HEK293 (cell line): ENCODE results near the gene EPN1.
A peak's percentile ranks its signal among the peaks of the same experiment; 100 is the strongest.

Experiments used
- CTCF ChIA-PET: fragments of 350-600 bp; formaldehyde crosslinking; extraction: SDS; loops from one replicate; lab custom pipeline; 2021; ENCODE audit warnings: antibody characterized with exemption; lab: Yijun Ruan, JAX
- POLR2A ChIA-PET: fragments of 300-600 bp; formaldehyde crosslinking; extraction: SDS; loops from one replicate; lab custom pipeline; 2020; ENCODE audit warnings: antibody characterized with exemption, inconsistent platforms; lab: Yijun Ruan, JAX
- H3K27ac ChIP-seq: fragments of 200-500 bp; sonication (Bioruptor generic); 2 replicates; pipeline ENCODE4 v1.5.1; 2014; ENCODE audit warnings: low read depth, low read length, control low read depth, inconsistent platforms; ENCODE audit errors: extremely low read depth
- H3K36me3 ChIP-seq, 2 experiments: fragments of 200-500 bp in 1 of 2; sonication (Bioruptor generic) in 1 of 2; 1 replicate in 1 of 2; 2 replicates in 1 of 2; pipeline ENCODE4 v1.5.1; 2014 to 2017; ENCODE audit warnings: inconsistent platforms in 2 of 2, low read length in 2 of 2; ENCODE audit not compliant: control insufficient read depth in 2 of 2, insufficient read depth in 1 of 2
- H3K4me1 ChIP-seq: fragments of 200-500 bp; sonication (Bioruptor generic); 2 replicates; pipeline ENCODE4 v1.5.1; 2014; ENCODE audit warnings: mild to moderate bottlenecking, low read length, inconsistent platforms; ENCODE audit not compliant: control insufficient read depth, insufficient read depth
- H3K4me3 ChIP-seq: 2 replicates; pipeline ENCODE4 v1.5.1; 2011; ENCODE audit warnings: low read depth, mild to moderate bottlenecking, control low read depth, low read length, moderate library complexity
- H3K9me3 ChIP-seq: fragments of 200-500 bp; sonication (Bioruptor generic); 2 replicates; pipeline ENCODE4 v1.5.1; 2014; ENCODE audit warnings: low read depth, low read length, inconsistent platforms; ENCODE audit not compliant: control insufficient read depth, insufficient read depth
- HOXA7 ChIP-seq: sonication (generic); formaldehyde crosslinking; IDR thresholded peaks from 2 replicates; pipeline ENCODE4 v1.8.1; 2022; ENCODE audit warnings: missing genetic modification reagents, borderline replicate concordance
- IKZF3 ChIP-seq: fragments of 450-650 bp; IDR thresholded peaks from 2 replicates; pipeline ENCODE4 v1.5.0; 2018; ENCODE audit warnings: missing biosample characterization, mild to moderate bottlenecking, missing genetic modification characterization, moderate library complexity
- KLF10 ChIP-seq: fragments of 450-650 bp; IDR thresholded peaks from 2 replicates; pipeline ENCODE4 v1.5.1; 2018; ENCODE audit warnings: missing biosample characterization, mild to moderate bottlenecking, missing genetic modification characterization
- MYNN ChIP-seq: fragments of 450-650 bp; formaldehyde crosslinking; IDR thresholded peaks from 2 replicates; pipeline ENCODE4 v1.5.1; 2016; ENCODE audit warnings: missing biosample characterization, missing genetic modification characterization, borderline replicate concordance
- MZF1 ChIP-seq: fragments of 450-650 bp; formaldehyde crosslinking; IDR thresholded peaks from 2 replicates; pipeline ENCODE4 v1.5.1; 2017; ENCODE audit warnings: missing biosample characterization, missing genetic modification characterization, borderline replicate concordance
- OSR2 ChIP-seq: fragments of 450-650 bp; formaldehyde crosslinking; IDR thresholded peaks from 2 replicates; pipeline ENCODE4 v1.5.1; 2016; ENCODE audit warnings: missing biosample characterization, missing genetic modification characterization
- PRDM1 ChIP-seq: fragments of 450-650 bp; formaldehyde crosslinking; IDR thresholded peaks from 2 replicates; pipeline ENCODE4; 2016; ENCODE audit warnings: missing biosample characterization, missing genetic modification characterization
- SETDB1 ChIP-seq: IDR thresholded peaks from one replicate; pipeline ENCODE4 v1.6.1; 2017; ENCODE audit warnings: mild to moderate bottlenecking, low read length, moderate library complexity, mixed read lengths; ENCODE audit not compliant: insufficient read length
- SP3 ChIP-seq: fragments of 450-650 bp; formaldehyde crosslinking; IDR thresholded peaks from 2 replicates; pipeline ENCODE4 v1.5.1; 2016; ENCODE audit warnings: missing biosample characterization, missing genetic modification characterization
- TCF7L2 ChIP-seq: IDR thresholded peaks from 2 replicates; pipeline ENCODE4 v1.6.1; 2011; ENCODE audit warnings: low read depth, mild to moderate bottlenecking, inconsistent platforms, low read length, moderate library complexity, borderline replicate concordance
- ZFP37 ChIP-seq: fragments of 450-650 bp; formaldehyde crosslinking; IDR thresholded peaks from 2 replicates; pipeline ENCODE4 v1.5.1; 2016; ENCODE audit warnings: missing biosample characterization, missing genetic modification characterization
- ZNF146 ChIP-seq: fragments of 450-650 bp; formaldehyde crosslinking; IDR thresholded peaks from 2 replicates; pipeline ENCODE4 v1.5.1; 2016; ENCODE audit warnings: missing biosample characterization, missing genetic modification characterization
- ZNF23 ChIP-seq: fragments of 450-650 bp; formaldehyde crosslinking; IDR thresholded peaks from 2 replicates; pipeline ENCODE4 v1.5.1; 2016; ENCODE audit warnings: missing biosample characterization, missing genetic modification characterization, borderline replicate concordance
- ZNF362 ChIP-seq: fragments of 450-650 bp; formaldehyde crosslinking; IDR thresholded peaks from 2 replicates; pipeline ENCODE4 v1.5.1; 2016; ENCODE audit warnings: missing biosample characterization, missing genetic modification characterization
- ZNF404 ChIP-seq: fragments of 450-650 bp; formaldehyde crosslinking; IDR thresholded peaks from 2 replicates; pipeline ENCODE4 v1.5.1; 2017; ENCODE audit warnings: missing biosample characterization, missing genetic modification characterization
- ZNF596 ChIP-seq: fragments of 450-650 bp; IDR thresholded peaks from 2 replicates; pipeline ENCODE4 v1.5.0; 2018; ENCODE audit warnings: missing biosample characterization, mild to moderate bottlenecking, missing genetic modification characterization, moderate library complexity
- ZNF621 ChIP-seq: fragments of 450-650 bp; formaldehyde crosslinking; IDR thresholded peaks from 2 replicates; pipeline ENCODE4 v1.5.1; 2017; ENCODE audit warnings: missing biosample characterization, missing genetic modification characterization
- ZNF626 ChIP-seq: fragments of 450-650 bp; sonication (Bioruptor Pico); formaldehyde crosslinking; IDR thresholded peaks from 2 replicates; pipeline ENCODE4 v1.5.1; 2018; ENCODE audit warnings: missing biosample characterization, missing genetic modification characterization, inconsistent platforms
- ZNF639 ChIP-seq: fragments of 450-650 bp; formaldehyde crosslinking; IDR thresholded peaks from 2 replicates; pipeline ENCODE4 v1.5.1; 2016; ENCODE audit warnings: missing biosample characterization, missing genetic modification characterization
- ZNF660 ChIP-seq: fragments of 450-650 bp; IDR thresholded peaks from 2 replicates; pipeline ENCODE4 v1.5.1; 2018; ENCODE audit warnings: missing biosample characterization, mild to moderate bottlenecking, missing genetic modification characterization
- ZNF701 ChIP-seq: fragments of 450-650 bp; formaldehyde crosslinking; IDR thresholded peaks from 2 replicates; pipeline ENCODE4 v1.5.1; 2016; ENCODE audit warnings: missing biosample characterization, missing genetic modification characterization
- ZNF768 ChIP-seq: fragments of 450-650 bp; formaldehyde crosslinking; IDR thresholded peaks from 2 replicates; pipeline ENCODE4 v1.5.1; 2018; ENCODE audit warnings: missing biosample characterization, mild to moderate bottlenecking, missing genetic modification characterization
- ZXDB ChIP-seq: fragments of 450-650 bp; formaldehyde crosslinking; IDR thresholded peaks from 2 replicates; pipeline ENCODE4 v1.5.1; 2016; ENCODE audit warnings: missing biosample characterization, missing genetic modification characterization
- TF ChIP-seq, protein P1 (sequence below): fragments of 450-650 bp; formaldehyde crosslinking; IDR thresholded peaks from 2 replicates; pipeline ENCODE4 v1.5.1; 2016; ENCODE audit warnings: missing biosample characterization, missing genetic modification characterization, borderline replicate concordance
- TF ChIP-seq, protein P2 (sequence below): fragments of 450-650 bp; IDR thresholded peaks from 2 replicates; pipeline ENCODE4 v1.5.1; 2018; ENCODE audit warnings: missing biosample characterization, missing genetic modification characterization
- TF ChIP-seq, protein P3 (sequence below): fragments of 450-650 bp; formaldehyde crosslinking; conservative IDR thresholded peaks from 2 replicates; pipeline ENCODE4 v1.5.1; 2016; ENCODE audit warnings: low read depth, missing biosample characterization, missing genetic modification characterization

The EPN1 gene

DNA sequence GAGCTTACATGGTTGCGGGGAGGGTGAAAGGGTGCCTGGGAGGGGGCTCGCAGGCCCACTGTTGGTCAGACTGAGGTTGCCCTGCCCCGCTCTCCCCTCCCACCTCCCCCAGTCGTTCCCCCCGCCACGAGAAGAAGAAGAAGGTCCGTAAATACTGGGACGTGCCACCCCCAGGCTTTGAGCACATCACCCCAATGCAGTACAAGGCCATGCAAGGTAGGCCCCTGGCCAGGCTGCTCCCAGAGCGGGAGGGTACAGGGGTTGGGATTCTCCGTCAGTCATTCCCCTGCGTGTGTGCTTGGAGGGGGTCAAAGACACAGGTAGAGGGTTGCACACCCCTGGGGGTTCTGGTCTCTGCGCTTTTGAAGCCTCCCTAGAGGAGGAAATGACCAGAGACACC is 14.6 kb upstream of the EPN1 start (continued):
- TF ChIP-seq, protein P1, sequence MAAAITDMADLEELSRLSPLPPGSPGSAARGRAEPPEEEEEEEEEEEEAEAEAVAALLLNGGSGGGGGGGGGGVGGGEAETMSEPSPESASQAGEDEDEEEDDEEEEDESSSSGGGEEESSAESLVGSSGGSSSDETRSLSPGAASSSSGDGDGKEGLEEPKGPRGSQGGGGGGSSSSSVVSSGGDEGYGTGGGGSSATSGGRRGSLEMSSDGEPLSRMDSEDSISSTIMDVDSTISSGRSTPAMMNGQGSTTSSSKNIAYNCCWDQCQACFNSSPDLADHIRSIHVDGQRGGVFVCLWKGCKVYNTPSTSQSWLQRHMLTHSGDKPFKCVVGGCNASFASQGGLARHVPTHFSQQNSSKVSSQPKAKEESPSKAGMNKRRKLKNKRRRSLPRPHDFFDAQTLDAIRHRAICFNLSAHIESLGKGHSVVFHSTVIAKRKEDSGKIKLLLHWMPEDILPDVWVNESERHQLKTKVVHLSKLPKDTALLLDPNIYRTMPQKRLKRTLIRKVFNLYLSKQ: no peak
- TF ChIP-seq ZNF701 (tag by site-specific recombination) (no peak), ZNF639 (tag by site-specific recombination) (no peak), ZNF626 (tag by site-specific recombination) (no peak)

DNA sequence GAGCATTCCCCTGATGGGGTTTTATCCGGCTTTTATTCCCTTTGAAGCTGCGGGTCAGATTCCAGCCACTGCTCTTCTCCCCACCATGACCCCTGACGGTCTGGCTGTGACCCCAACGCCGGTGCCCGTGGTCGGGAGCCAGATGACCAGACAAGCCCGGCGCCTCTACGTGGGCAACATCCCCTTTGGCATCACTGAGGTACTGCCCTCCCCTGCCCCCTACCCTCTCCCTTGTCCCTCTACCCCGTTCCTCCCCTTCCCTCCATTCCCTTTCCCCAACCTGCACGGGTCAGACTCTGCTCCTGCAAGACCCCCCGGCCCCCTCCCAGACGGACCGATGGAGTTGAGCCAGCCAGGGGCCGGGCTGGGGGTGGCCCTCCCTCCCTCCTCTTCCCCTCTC is 14.0 kb upstream of the EPN1 start:
- ChIA-PET CTCF (interaction anchor here (1.7 kb wide), 1 partner anchor 10 kb away, joined by 10 read pairs; no protein-coding TSS in a partner anchor), POLR2A (no interaction called here)
- no peak overlapping the region for H3K27ac ChIP-seq
- H3K36me3 ChIP-seq: peaks cover 54 to 91% of the 10 kb centered on the region in 2 experiments
- peaks cover 11% of the 10 kb centered on the region for H3K4me1 ChIP-seq
- no peak overlapping the region for H3K4me3 ChIP-seq
- H3K9me3 ChIP-seq: no peaks in the 10 kb centered on the region
- no peak for TF ChIP-seq IKZF3 (tag by site-specific recombination)

GRCh38 chr19:55661826-55662225 is 13.2 kb upstream of the EPN1 start:
- Histone ChIP-seq H3K27ac (no peak overlapping the region), H3K4me1 (peaks cover 11% of the 10 kb centered on the region)
- CTCF ChIA-PET: no interaction called here
- TF ChIP-seq SP3 (tag by site-specific recombination) (no peak), ZNF146 (tag by site-specific recombination) (no peak), TCF7L2 (no peak), ZNF23 (tag by site-specific recombination) (no peak), ZNF768 (tag by site-specific recombination) (no peak), ZNF660 (tag by site-specific recombination) (no peak), SETDB1 (no peak), ZNF362 (no peak), HOXA7 (CRISPR knock-in tag) (no peak), ZXDB (tag by site-specific recombination) (no peak), ZNF596 (tag by site-specific recombination) (no peak), ZFP37 (tag by site-specific recombination) (no peak), ZNF404 (no peak), PRDM1 (tag by site-specific recombination) (peak; percentile 93), ZNF621 (tag by site-specific recombination) (no peak), MYNN (tag by site-specific recombination) (no peak), MZF1 (tag by site-specific recombination) (no peak), OSR2 (no peak), KLF10 (no peak)
- TF ChIP-seq, protein P2, sequence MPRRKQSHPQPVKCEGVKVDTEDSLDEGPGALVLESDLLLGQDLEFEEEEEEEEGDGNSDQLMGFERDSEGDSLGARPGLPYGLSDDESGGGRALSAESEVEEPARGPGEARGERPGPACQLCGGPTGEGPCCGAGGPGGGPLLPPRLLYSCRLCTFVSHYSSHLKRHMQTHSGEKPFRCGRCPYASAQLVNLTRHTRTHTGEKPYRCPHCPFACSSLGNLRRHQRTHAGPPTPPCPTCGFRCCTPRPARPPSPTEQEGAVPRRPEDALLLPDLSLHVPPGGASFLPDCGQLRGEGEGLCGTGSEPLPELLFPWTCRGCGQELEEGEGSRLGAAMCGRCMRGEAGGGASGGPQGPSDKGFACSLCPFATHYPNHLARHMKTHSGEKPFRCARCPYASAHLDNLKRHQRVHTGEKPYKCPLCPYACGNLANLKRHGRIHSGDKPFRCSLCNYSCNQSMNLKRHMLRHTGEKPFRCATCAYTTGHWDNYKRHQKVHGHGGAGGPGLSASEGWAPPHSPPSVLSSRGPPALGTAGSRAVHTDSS (tag by site-specific recombination): no peak
- TF ChIP-seq, protein P3, sequence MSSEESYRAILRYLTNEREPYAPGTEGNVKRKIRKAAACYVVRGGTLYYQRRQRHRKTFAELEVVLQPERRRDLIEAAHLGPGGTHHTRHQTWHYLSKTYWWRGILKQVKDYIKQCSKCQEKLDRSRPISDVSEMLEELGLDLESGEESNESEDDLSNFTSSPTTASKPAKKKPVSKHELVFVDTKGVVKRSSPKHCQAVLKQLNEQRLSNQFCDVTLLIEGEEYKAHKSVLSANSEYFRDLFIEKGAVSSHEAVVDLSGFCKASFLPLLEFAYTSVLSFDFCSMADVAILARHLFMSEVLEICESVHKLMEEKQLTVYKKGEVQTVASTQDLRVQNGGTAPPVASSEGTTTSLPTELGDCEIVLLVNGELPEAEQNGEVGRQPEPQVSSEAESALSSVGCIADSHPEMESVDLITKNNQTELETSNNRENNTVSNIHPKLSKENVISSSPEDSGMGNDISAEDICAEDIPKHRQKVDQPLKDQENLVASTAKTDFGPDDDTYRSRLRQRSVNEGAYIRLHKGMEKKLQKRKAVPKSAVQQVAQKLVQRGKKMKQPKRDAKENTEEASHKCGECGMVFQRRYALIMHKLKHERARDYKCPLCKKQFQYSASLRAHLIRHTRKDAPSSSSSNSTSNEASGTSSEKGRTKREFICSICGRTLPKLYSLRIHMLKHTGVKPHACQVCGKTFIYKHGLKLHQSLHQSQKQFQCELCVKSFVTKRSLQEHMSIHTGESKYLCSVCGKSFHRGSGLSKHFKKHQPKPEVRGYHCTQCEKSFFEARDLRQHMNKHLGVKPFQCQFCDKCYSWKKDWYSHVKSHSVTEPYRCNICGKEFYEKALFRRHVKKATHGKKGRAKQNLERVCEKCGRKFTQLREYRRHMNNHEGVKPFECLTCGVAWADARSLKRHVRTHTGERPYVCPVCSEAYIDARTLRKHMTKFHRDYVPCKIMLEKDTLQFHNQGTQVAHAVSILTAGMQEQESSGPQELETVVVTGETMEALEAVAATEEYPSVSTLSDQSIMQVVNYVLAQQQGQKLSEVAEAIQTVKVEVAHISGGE (tag by site-specific recombination): no peak

More at GRCh38 chr19:55661826-55662225, 13.2 kb upstream of the EPN1 start:
- POLR2A ChIA-PET: no interaction called here
- Histone ChIP-seq H3K36me3 (peaks cover 51 to 91% of the 10 kb centered on the region in 2 experiments), H3K4me3 (no peak overlapping the region), H3K9me3 (no peaks in the 10 kb centered on the region)
